IPS-18a (cell line): ENCODE measurements around the gene SHISA2.
"Not testable (repeated sequence)": the region's sequence is repeated elsewhere in the genome, so short reads cannot be mapped to it uniquely, and the experiment has no call there.

Source experiments
- H3K27ac ChIP-seq: one replicate; pipeline ENCODE4 v1.5.1; 2013; ENCODE audit warnings: low read length
- H3K27me3 ChIP-seq: one replicate; pipeline ENCODE4 v1.6.1; 2013; ENCODE audit warnings: mild to moderate bottlenecking, low read length; ENCODE audit not compliant: control insufficient read depth, insufficient read depth
- H3K36me3 ChIP-seq: one replicate; pipeline ENCODE4 v1.6.1; 2013; ENCODE audit warnings: low read depth, low read length; ENCODE audit not compliant: control insufficient read depth
- H3K4me1 ChIP-seq: one replicate; pipeline ENCODE4 v1.6.1; 2013; ENCODE audit warnings: low read depth, low read length; ENCODE audit not compliant: control insufficient read depth
- H3K4me3 ChIP-seq: one replicate; pipeline ENCODE4 v1.5.1; 2013; ENCODE audit warnings: low read length
- H3K9ac ChIP-seq: one replicate; pipeline ENCODE4 v1.6.1; 2013; ENCODE audit warnings: mild to moderate bottlenecking, low read length, moderate library complexity
- H3K9me3 ChIP-seq: one replicate; pipeline ENCODE4 v1.6.1; 2013; ENCODE audit warnings: low read depth, low read length; ENCODE audit not compliant: control insufficient read depth

Gene SHISA2

DNA sequence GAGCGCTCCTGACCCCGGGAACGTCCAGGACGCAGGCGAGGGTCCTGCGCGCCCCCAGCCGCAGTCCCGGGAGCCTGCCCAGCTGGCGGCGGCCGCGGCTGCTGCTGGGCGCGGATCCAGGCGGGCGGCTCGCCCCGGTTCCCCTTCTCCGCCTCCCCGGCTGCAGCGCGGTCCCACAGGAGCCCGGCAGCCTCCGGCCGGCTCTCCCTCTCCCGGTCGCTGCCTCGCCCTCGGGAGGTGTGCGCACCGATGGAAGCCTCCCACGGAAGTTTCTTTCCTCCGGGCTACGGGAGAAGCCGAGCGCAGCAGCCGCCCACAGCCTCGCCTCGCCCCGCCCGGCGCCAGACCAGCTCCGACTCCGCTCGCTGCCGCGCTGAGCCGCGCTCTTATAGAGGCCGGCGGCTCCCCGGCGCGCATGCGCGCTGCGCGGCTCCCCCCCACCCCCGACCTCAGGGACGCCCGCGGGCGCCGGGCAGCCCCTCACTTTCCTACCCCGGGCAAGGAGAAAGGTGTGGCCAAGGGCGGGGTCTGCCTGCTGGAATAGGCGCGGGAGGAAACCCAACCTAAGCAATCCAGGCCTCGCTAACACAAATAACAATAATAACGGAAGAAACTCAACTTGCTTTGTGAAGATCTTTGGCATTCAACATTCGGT is at the start of gene SHISA2:
Gene SHISA2, minus strand, starts transcription at position 360 of the 655 bp plus-strand sequence. CDS start 1,041 bp downstream, outside the sequence.
- peaks cover 61% of the 10 kb centered on the region for H3K27me3 ChIP-seq
- H3K4me1 ChIP-seq = peaks cover 9% of the 10 kb centered on the region
- no peaks in the 10 kb centered on the region for H3K9me3 ChIP-seq
- peak within 1 kb of the TSS; percentile 25 for H3K9ac ChIP-seq
- H3K4me3 ChIP-seq = peak within 1 kb of the TSS; percentile 77
- H3K36me3 ChIP-seq = no peaks in the 10 kb centered on the region
- no peak within 1 kb of the TSS for H3K27ac ChIP-seq

GRCh38 chr13:26095846-26096610 is 44.2 kb upstream of the SHISA2 start:
- no peaks in the 10 kb centered on the region for H3K36me3 ChIP-seq
- no peak overlapping the region for H3K27ac ChIP-seq
- no peaks in the 10 kb centered on the region for H3K9me3 ChIP-seq
- H3K4me3 ChIP-seq = no peak overlapping the region
- H3K9ac ChIP-seq = no peak overlapping the region
- H3K27me3 ChIP-seq = no peaks in the 10 kb centered on the region
- no peaks in the 10 kb centered on the region for H3K4me1 ChIP-seq

- Histone ChIP-seq H3K27me3 (no peaks in the 10 kb centered on the region), H3K4me3 (no peak overlapping the region), H3K9ac (no peak overlapping the region), H3K4me1 (no peaks in the 10 kb centered on the region), H3K27ac (no peak overlapping the region), H3K36me3 (no peaks in the 10 kb centered on the region), H3K9me3 (no peaks in the 10 kb centered on the region)
Measured at GRCh38 chr13:26095338-26095737, 43.5 kb upstream of the SHISA2 start.

- H3K27ac ChIP-seq, H3K27me3 ChIP-seq, H3K9ac ChIP-seq, H3K9me3 ChIP-seq, H3K4me1 ChIP-seq, H3K4me3 ChIP-seq, H3K36me3 ChIP-seq: not testable (repeated sequence)
Measured at GRCh38 chr13:26076821-26077220, 25.0 kb upstream of the SHISA2 start.

GRCh38 chr13:26075498-26075897 is 23.7 kb upstream of the SHISA2 start:
- Histone ChIP-seq H3K27me3 (no peaks in the 10 kb centered on the region), H3K36me3 (no peaks in the 10 kb centered on the region), H3K9ac (no peak overlapping the region), H3K27ac (no peak overlapping the region), H3K4me1 (peaks cover 3% of the 10 kb centered on the region), H3K4me3 (no peak overlapping the region), H3K9me3 (no peaks in the 10 kb centered on the region)

GRCh38 chr13:26074706-26075105 is 22.9 kb upstream of the SHISA2 start:
- Histone ChIP-seq H3K27me3 (no peaks in the 10 kb centered on the region), H3K4me1 (peaks cover 3% of the 10 kb centered on the region), H3K9ac (no peak overlapping the region), H3K9me3 (no peaks in the 10 kb centered on the region), H3K36me3 (no peaks in the 10 kb centered on the region), H3K4me3 (no peak overlapping the region), H3K27ac (no peak overlapping the region)

- H3K36me3 ChIP-seq, H3K4me3 ChIP-seq, H3K27ac ChIP-seq, H3K4me1 ChIP-seq, H3K27me3 ChIP-seq, H3K9me3 ChIP-seq, H3K9ac ChIP-seq: not testable (repeated sequence)
Measured at GRCh38 chr13:26072335-26072734, 20.5 kb upstream of the SHISA2 start.

- Histone ChIP-seq H3K36me3 (no peaks in the 10 kb centered on the region), H3K4me3 (no peak overlapping the region), H3K9me3 (no peaks in the 10 kb centered on the region), H3K9ac (no peak overlapping the region), H3K27ac (no peak overlapping the region), H3K4me1 (no peaks in the 10 kb centered on the region), H3K27me3 (no peaks in the 10 kb centered on the region)
Measured at GRCh38 chr13:26071691-26072090, 19.9 kb upstream of the SHISA2 start.

- not testable (repeated sequence) for H3K4me3 ChIP-seq, H3K9me3 ChIP-seq, H3K27me3 ChIP-seq, H3K27ac ChIP-seq, H3K36me3 ChIP-seq, H3K4me1 ChIP-seq, H3K9ac ChIP-seq
Measured at GRCh38 chr13:26069642-26070041, 17.8 kb upstream of the SHISA2 start.

GRCh38 chr13:26068372-26068771 is 16.6 kb upstream of the SHISA2 start:
- not testable (repeated sequence) for H3K9me3 ChIP-seq, H3K9ac ChIP-seq, H3K36me3 ChIP-seq, H3K27me3 ChIP-seq, H3K4me1 ChIP-seq, H3K4me3 ChIP-seq, H3K27ac ChIP-seq

DNA sequence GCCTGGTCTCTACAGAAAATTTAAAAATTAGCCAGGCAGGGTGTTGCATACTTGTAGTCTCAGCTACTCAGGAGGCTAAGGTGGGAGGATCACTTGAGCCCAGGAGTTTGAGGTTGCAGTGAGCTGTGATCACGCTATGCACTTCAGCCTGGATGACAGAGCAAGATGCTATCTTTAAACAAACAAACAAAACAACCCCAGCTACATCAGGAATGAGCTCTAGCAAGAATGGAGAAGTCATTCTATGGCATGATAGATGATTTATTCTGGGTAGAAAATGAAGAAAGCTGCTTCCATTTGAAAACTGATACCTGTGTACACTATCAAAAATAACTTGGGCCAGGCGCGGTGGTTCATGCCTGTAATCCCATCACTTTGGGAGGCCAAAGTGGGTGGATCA is 15.8 kb upstream of the SHISA2 start:
- Histone ChIP-seq H3K9ac (no peak overlapping the region), H3K4me1 (no peaks in the 10 kb centered on the region), H3K9me3 (no peaks in the 10 kb centered on the region), H3K4me3 (no peak overlapping the region), H3K36me3 (no peaks in the 10 kb centered on the region), H3K27ac (no peak overlapping the region), H3K27me3 (no peaks in the 10 kb centered on the region)

DNA sequence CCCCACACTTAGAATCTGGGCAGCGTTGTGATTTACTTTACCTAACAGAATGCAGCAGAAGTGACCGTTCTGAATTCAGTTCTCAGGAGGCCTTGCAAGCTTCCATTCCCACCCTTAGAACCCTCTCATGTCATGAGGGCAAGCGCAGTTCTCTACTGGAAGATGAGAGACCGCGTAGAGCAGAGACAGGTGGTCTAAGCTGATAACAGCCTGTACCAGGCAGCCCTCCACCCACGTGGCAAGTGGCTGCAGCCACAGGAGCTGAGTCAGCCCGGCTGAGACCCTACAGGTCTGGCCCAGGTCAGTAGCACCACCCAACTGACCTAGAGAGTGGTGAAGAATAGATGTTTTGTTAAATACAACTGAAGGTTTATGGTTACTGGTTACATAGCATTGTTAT is 14.7 kb upstream of the SHISA2 start:
- not testable (repeated sequence) for H3K4me3 ChIP-seq, H3K36me3 ChIP-seq, H3K27ac ChIP-seq, H3K9ac ChIP-seq, H3K9me3 ChIP-seq, H3K27me3 ChIP-seq, H3K4me1 ChIP-seq
